GM21447 (cell line): ENCODE results near the gene UQCRC1.

Experiments
- ATAC-seq: cut with Tn5 transposase; IDR thresholded peaks from one replicate; pipeline ENCODE4 v1.9.1; 2021; ENCODE audit not compliant: unreplicated experiment

UQCRC1 gene

GRCh38 chr3:48599509-48600285 is 9.7 kb downstream of the UQCRC1 start:
- ATAC-seq: no peak

DNA sequence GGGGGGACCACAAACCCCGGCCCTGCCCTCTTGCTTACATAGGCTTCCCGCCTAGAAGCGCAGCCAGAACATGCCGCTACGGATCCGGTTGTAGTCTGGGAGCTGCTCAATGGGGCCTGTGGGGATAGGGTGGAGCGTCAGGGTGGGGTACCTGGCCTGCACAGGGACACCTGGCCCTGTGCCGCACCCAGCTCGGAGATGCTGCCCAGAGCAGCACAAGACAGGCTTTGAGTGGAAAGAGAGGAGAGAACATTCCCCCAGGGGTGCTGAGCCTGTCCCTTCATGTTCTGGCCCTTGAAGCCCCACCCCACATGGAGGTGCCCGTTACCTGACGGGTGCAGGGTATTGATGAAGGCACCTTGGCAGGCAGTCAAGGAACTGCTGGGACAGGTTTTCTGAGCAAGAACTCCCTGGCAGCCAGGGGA is 10.4 kb downstream of the UQCRC1 start:
- no peak for ATAC-seq

- ATAC-seq: no peak
Measured at GRCh38 chr3:48598323-48599076, 10.9 kb downstream of the UQCRC1 start.

- ATAC-seq: no peak
Measured at GRCh38 chr3:48597408-48597800, 12.0 kb downstream of the UQCRC1 start.

GRCh38 chr3:48596676-48597407 is 12.6 kb downstream of the UQCRC1 start:
- no peak for ATAC-seq

DNA sequence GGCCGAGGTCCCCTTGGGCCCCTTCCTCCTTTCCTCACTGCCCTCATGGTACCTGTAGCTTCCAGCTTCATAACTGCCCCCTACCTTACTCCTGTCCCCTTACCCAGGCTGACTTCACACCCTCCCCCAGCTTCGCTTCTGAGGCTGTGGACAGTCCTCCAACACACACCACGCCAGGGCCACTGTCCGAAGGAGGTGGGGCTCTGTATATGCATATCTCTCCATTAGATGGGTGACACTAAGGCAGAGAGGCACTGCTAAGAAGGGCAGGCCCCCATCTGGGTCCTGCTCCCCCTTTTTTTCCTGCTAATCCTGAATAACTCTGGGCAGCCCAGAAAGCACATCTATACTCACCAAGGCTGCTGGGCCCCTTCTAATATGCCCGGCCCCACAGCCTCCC is 13.3 kb downstream of the UQCRC1 start:
- no peak for ATAC-seq

- no peak for ATAC-seq
Measured at GRCh38 chr3:48595526-48596121, 13.8 kb downstream of the UQCRC1 start.

GRCh38 chr3:48595075-48595525 is 14.3 kb downstream of the UQCRC1 start, which contains the start of gene COL7A1:
Gene COL7A1, minus strand, starts transcription at chr3:48595329. Its CDS starts 170 bp downstream, at chr3:48595159.
- ATAC-seq: no peak

GRCh38 chr3:48594417-48595049 is 14.9 kb downstream of the UQCRC1 start:
- ATAC-seq: no peak

- ATAC-seq: no peak
Measured at GRCh38 chr3:48593337-48593736, 16.1 kb downstream of the UQCRC1 start.

DNA sequence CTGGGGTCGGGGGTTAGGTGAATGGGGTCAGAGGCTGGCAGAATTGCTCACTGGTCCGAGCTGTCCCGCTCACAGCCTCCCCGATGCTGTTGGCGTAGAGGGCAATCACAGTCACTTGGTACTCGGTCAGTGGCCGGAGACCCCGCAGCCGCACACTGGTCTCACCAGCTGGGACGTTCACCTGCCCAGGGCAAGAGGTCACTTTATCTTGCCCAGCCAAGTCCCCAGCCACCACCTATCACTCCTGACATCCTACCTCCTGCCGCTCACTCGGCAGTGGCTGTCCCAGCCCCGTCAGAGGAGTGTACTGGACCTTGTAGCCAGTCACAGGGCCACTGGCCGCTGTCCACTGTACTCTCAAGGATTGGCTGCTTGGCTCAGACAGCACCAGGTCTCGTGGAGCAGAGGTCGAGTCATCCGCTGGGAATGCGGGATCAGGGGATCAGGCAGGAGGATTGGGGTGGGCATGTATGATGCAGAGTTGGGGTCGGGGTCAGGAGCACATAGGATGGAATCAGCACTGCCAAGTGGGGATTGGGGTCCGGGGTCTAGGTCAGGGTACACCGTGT is 16.8 kb downstream of the UQCRC1 start:
- no peak for ATAC-seq

DNA sequence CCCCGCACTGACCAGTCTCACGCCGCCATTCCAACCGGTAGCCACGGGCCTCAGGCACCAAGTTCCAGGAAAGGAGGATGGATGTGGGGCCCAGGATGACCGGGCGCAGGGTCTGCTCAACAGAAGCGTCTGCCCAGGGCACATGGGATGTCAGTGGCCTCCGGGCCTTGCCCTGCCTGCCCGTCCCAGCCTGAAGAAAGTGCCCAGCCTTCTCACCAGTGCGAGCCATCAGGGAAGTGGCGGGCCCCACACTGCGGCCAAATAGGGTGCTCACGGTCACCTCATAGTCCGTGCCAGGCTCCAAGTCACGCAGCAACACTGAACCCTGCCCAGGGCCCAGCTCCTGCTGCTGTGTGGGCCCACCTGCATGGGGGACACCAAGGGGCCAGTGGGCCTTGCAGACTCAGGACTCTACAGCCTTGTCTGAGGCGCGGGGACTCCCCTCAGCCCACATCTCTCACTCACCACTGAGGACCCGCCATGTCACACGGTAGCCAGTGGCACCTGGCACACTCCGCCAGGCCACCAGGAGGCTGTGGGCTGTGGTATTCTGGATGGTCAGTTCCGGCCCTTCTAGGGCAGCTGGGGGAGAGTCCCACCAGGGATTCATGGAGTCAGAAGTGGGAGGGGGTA is 17.4 kb downstream of the UQCRC1 start:
- ATAC-seq: no peak

DNA sequence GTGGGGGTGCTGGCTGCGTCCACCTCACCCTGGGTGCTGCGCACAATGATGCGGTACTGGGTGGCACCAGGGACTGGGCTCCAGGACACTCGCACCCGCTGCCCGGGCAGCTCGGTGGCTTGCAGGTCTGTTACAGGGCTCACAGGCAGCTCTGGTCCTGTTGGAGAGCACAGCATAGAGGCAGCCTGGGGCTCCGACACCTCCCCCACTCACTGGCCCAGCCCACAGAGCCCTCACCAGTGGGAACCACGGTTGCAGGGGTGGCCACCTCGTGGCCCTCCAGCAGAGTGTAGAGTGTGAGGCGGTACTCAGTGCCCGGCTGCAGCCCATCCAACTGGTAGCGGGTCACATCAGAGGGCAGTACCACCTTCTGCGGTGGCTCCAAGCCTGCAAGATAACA is 18.0 kb downstream of the UQCRC1 start:
- ATAC-seq: no peak

- no peak for ATAC-seq
Measured at GRCh38 chr3:48588230-48588629, 21.2 kb downstream of the UQCRC1 start.

DNA sequence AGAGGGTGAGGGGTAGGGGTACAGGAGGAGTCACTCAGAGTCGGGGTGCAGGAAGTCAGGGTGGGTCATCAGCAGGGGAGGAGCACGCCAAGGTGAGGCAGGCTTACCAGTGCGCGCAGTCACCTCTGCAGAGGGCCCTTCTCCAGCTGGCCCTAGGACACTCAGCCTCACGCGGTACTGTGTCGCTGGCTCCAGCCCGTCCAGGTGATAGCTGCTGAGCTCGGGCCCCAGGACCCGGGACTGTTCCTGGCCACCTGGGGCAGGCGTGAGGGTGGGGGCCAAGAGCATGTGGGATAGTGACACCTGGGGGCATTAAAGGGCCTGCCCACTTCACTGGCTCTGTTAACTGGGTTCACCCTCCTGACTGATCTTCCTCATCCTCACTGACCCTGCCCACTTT is 21.8 kb downstream of the UQCRC1 start:
- no peak for ATAC-seq

DNA sequence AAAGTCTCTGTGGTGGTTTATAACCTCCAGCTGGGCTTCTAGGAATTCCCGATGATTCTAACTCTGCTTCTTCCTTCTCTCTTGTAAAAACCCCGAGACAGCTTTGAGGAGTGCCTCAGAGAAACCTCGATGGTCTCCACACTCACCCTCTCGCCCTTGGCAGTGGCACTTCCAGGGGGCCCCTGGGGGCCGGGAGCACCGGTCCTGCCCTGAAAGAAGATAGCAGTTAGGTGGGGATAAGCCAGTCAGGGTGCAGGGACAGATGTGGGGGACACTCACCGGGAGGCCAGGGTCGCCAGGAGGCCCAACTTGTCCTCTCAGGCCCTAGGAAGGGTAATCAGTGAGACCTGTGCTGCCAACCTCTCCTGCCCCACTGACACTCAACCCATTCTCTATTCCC is 24.0 kb downstream of the UQCRC1 start:
- ATAC-seq: no peak

GRCh38 chr3:48584836-48585235 is 24.6 kb downstream of the UQCRC1 start:
- no peak for ATAC-seq

- no peak for ATAC-seq
Measured at GRCh38 chr3:48581621-48582481, 27.6 kb downstream of the UQCRC1 start.

DNA sequence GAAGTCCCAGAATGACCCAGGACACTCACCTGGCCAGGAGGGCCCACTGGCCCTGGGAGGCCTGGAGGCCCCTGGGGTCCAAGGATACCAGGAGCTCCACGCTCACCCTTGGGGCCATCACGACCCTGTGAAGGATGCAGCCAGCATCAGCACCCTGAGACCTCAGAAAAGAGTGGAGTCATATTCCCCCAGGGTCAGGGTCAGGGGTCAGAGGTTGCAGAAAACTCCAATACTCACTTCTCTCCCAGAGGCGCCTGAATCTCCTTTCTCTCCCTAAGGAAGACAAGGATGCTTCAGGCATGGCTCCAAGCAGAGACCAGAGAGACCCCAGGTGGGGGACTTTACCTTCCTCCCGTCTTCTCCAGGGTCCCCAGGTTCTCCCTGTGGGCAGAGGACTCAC is 32.8 kb downstream of the UQCRC1 start:
- ATAC-seq: no peak
